GM23248 (cell line): ENCODE data around the gene ERFL.

Source experiments
- EZH2 ChIP-seq: fragments of 200-600 bp; sonication (generic); IDR thresholded peaks from 2 replicates; pipeline ENCODE4 v1.6.1; 2018; ENCODE audit warnings: antibody characterized with exemption, mild to moderate bottlenecking; ENCODE audit not compliant: insufficient read depth, poor library complexity, severe bottlenecking
- EZH2phosphoT487 ChIP-seq: fragments of 200-600 bp; sonication (generic); IDR thresholded peaks from 2 replicates; pipeline ENCODE4 v1.6.1; 2018; ENCODE audit warnings: antibody characterized with exemption, moderate library complexity, mild to moderate bottlenecking, low read depth; ENCODE audit not compliant: insufficient read depth

DNA sequence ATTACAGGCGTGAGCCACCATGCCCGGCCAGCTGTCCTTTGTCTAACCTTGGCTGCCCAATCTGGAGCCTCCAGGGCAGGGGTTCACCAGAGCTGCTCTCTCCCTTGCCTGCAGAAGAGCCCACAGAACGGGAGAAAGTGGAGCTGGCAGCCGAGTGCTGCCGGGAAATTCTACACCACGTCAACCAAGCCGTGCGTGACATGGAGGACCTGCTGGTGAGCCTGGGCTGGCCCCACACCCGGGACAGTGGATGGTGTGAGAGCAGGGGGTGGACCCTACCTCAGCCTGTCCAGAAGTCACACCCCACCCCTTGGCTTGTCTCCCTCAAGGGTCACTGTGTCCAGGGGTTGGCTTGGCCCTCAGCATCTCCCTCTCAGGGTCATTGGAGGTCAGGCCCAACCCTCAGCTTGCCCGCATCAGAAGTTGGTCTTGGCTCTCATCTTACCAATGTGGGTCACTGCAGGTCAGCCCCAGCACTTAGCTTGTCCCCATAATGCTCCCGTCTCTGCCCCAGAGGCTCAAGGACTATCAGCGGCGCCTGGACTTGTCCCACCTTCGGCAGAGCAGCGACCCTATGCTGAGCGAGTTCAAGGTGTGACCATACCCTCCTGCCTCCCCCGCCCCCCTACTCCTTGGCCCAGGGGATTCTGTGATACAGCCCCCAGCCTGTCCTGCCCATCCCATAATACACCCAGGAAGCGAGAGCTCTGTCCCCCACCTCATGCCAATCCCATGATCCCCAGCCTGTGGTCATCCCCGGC lies 24.9 kb downstream of the ERFL start:
- TF ChIP-seq EZH2, result no peak
- no peak for TF ChIP-seq EZH2phosphoT487
